ENCODE measurements around the gene PCDH15.

- TF ChIP-seq, protein P1, sequence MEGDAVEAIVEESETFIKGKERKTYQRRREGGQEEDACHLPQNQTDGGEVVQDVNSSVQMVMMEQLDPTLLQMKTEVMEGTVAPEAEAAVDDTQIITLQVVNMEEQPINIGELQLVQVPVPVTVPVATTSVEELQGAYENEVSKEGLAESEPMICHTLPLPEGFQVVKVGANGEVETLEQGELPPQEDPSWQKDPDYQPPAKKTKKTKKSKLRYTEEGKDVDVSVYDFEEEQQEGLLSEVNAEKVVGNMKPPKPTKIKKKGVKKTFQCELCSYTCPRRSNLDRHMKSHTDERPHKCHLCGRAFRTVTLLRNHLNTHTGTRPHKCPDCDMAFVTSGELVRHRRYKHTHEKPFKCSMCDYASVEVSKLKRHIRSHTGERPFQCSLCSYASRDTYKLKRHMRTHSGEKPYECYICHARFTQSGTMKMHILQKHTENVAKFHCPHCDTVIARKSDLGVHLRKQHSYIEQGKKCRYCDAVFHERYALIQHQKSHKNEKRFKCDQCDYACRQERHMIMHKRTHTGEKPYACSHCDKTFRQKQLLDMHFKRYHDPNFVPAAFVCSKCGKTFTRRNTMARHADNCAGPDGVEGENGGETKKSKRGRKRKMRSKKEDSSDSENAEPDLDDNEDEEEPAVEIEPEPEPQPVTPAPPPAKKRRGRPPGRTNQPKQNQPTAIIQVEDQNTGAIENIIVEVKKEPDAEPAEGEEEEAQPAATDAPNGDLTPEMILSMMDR (IDR thresholded peaks at IDR 0.05), result no peak
- TF ChIP-seq ELF4 (CRISPR knock-in tag; IDR thresholded peaks at IDR 0.05; ENCODE audit: low read depth) (no peak), SP1 (CRISPR knock-in tag; conservative IDR thresholded peaks at IDR 0.05) (no peak), STAT6 (CRISPR knock-in tag; conservative IDR thresholded peaks at IDR 0.05; ENCODE audit: low read depth) (no peak), TEAD4 (CRISPR knock-in tag; IDR thresholded peaks at IDR 0.05) (no peak), PREB (CRISPR knock-in tag; IDR thresholded peaks at IDR 0.05; ENCODE audit: borderline replicate concordance) (no peak), NFYB (CRISPR knock-in tag; conservative IDR thresholded peaks at IDR 0.05; ENCODE audit: low read depth) (no peak), GABPB1 (CRISPR knock-in tag; IDR thresholded peaks at IDR 0.05) (no peak), PRRX2 (CRISPR knock-in tag; IDR thresholded peaks at IDR 0.05) (no peak), TP53 (CRISPR knock-in tag; IDR thresholded peaks at IDR 0.05) (no peak)
- TF ChIP-seq, protein P2, sequence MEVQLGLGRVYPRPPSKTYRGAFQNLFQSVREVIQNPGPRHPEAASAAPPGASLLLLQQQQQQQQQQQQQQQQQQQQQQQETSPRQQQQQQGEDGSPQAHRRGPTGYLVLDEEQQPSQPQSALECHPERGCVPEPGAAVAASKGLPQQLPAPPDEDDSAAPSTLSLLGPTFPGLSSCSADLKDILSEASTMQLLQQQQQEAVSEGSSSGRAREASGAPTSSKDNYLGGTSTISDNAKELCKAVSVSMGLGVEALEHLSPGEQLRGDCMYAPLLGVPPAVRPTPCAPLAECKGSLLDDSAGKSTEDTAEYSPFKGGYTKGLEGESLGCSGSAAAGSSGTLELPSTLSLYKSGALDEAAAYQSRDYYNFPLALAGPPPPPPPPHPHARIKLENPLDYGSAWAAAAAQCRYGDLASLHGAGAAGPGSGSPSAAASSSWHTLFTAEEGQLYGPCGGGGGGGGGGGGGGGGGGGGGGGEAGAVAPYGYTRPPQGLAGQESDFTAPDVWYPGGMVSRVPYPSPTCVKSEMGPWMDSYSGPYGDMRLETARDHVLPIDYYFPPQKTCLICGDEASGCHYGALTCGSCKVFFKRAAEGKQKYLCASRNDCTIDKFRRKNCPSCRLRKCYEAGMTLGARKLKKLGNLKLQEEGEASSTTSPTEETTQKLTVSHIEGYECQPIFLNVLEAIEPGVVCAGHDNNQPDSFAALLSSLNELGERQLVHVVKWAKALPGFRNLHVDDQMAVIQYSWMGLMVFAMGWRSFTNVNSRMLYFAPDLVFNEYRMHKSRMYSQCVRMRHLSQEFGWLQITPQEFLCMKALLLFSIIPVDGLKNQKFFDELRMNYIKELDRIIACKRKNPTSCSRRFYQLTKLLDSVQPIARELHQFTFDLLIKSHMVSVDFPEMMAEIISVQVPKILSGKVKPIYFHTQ (CRISPR knock-in tag; IDR thresholded peaks at IDR 0.05), result no peak
These were observed 735.9 kb downstream of the PCDH15 start for GRCh38 chr10:54065106-54065505.

Measured in WTC11 (cell line).